ENCODE results near the gene SPATS2L. TPM values are rescaled to one million over a fixed set of nuclear protein-coding genes. Genes with fewer than 3 reads are reported as not detected.

Gene SPATS2L
- total RNA-seq, 3 donors from 2014 or later: 61.3 to 67.5 (median 64.5) TPM

GRCh38 chr2:200262047-200262446, 44.4 kb upstream of the SPATS2L start:
- Histone ChIP-seq H3K36me3 (no peaks in the 10 kb centered on the region), H3K4me3 (no peak overlapping the region), H3K4me1 (no peaks in the 10 kb centered on the region), H3K9me3 (no peaks in the 10 kb centered on the region), H3K27ac (no peak overlapping the region), H3K27me3 (no peaks in the 10 kb centered on the region)
- no peak for DNase-seq (ENCODE audit: low spot score in 2 of 2)
- intact Hi-C loops (cut with DNase I; ENCODE audit: low total_unique reads): loop anchor here (1.0 kb wide), 1 partner anchor 22 kb away; no protein-coding TSS in a partner anchor
- TF ChIP-seq POLR2A (IDR thresholded peaks at IDR 0.05) (no peak), POLR2AphosphoS5 (IDR thresholded peaks at IDR 0.05) (no peak), CTCF (IDR thresholded peaks at IDR 0.05) (no peak)

- H3K4me3 ChIP-seq: no peak overlapping the region
- no peaks in the 10 kb centered on the region for H3K4me1 ChIP-seq
- intact Hi-C loops (cut with DNase I; ENCODE audit: low total_unique reads): no loop called here
- TF ChIP-seq POLR2A (IDR thresholded peaks at IDR 0.05) (no peak), CTCF (IDR thresholded peaks at IDR 0.05) (no peak), POLR2AphosphoS5 (IDR thresholded peaks at IDR 0.05) (no peak)
- H3K27me3 ChIP-seq: no peaks in the 10 kb centered on the region
- no peaks in the 10 kb centered on the region for H3K36me3 ChIP-seq
- no peaks in the 10 kb centered on the region for H3K9me3 ChIP-seq
- H3K27ac ChIP-seq: no peak overlapping the region
- DNase-seq (ENCODE audit: low spot score in 2 of 2): no peak
Observed at GRCh38 chr2:200263279-200263678, 43.2 kb upstream of the SPATS2L start.

GRCh38 chr2:200264631-200265030, 41.9 kb upstream of the SPATS2L start:
- Histone ChIP-seq H3K4me1 (no peaks in the 10 kb centered on the region), H3K27ac (no peak overlapping the region), H3K9me3 (no peaks in the 10 kb centered on the region), H3K4me3 (no peak overlapping the region), H3K27me3 (no peaks in the 10 kb centered on the region), H3K36me3 (no peaks in the 10 kb centered on the region)
- no peak for TF ChIP-seq POLR2A (IDR thresholded peaks at IDR 0.05)
- intact Hi-C loops (cut with DNase I; ENCODE audit: low total_unique reads): loop anchor here (5.0 kb wide), 1 partner anchor 1122 kb away; no protein-coding TSS in a partner anchor
- DNase-seq (ENCODE audit: low spot score in 2 of 2): no peak

GRCh38 chr2:200266406-200266805, 40.1 kb upstream of the SPATS2L start:
- H3K36me3 ChIP-seq: no peaks in the 10 kb centered on the region
- H3K4me3 ChIP-seq: no peak overlapping the region
- TF ChIP-seq CTCF (IDR thresholded peaks at IDR 0.05) (no peak), POLR2A (IDR thresholded peaks at IDR 0.05) (no peak), POLR2AphosphoS5 (IDR thresholded peaks at IDR 0.05) (no peak)
- H3K9me3 ChIP-seq: no peaks in the 10 kb centered on the region
- no peak overlapping the region for H3K27ac ChIP-seq
- H3K27me3 ChIP-seq: no peaks in the 10 kb centered on the region
- DNase-seq (ENCODE audit: low spot score in 2 of 2): no peak
- H3K4me1 ChIP-seq: no peaks in the 10 kb centered on the region
- intact Hi-C loops (cut with DNase I; ENCODE audit: low total_unique reads): loop anchor here (5.0 kb wide), 1 partner anchor 1124 kb away; no protein-coding TSS in a partner anchor

- intact Hi-C loops (cut with DNase I; ENCODE audit: low total_unique reads): loop anchor here (5.0 kb wide), 1 partner anchor 1125 kb away; no protein-coding TSS in a partner anchor
- Histone ChIP-seq H3K36me3 (no peaks in the 10 kb centered on the region), H3K4me1 (no peaks in the 10 kb centered on the region), H3K4me3 (no peak overlapping the region), H3K9me3 (no peaks in the 10 kb centered on the region), H3K27me3 (no peaks in the 10 kb centered on the region), H3K27ac (no peak overlapping the region)
- TF ChIP-seq CTCF (IDR thresholded peaks at IDR 0.05) (no peak), POLR2A (IDR thresholded peaks at IDR 0.05) (no peak), POLR2AphosphoS5 (IDR thresholded peaks at IDR 0.05) (no peak)
- DNase-seq (ENCODE audit: low spot score in 2 of 2): no peak
Observed at GRCh38 chr2:200267350-200267749, 39.1 kb upstream of the SPATS2L start.

GRCh38 chr2:200270732-200271131, 35.8 kb upstream of the SPATS2L start:
- Histone ChIP-seq H3K4me1 (no peaks in the 10 kb centered on the region), H3K27me3 (no peaks in the 10 kb centered on the region), H3K9me3 (no peaks in the 10 kb centered on the region), H3K36me3 (no peaks in the 10 kb centered on the region), H3K4me3 (no peak overlapping the region), H3K27ac (no peak overlapping the region)
- no peak for TF ChIP-seq POLR2A (IDR thresholded peaks at IDR 0.05)
- no peak for TF ChIP-seq POLR2AphosphoS5 (IDR thresholded peaks at IDR 0.05)
- DNase-seq (ENCODE audit: low spot score in 2 of 2): no peak
- intact Hi-C loops (cut with DNase I; ENCODE audit: low total_unique reads): no loop called here

All from breast epithelium (tissue), 4 donors.